Measurements from ENCODE around the gene F13A1.

Gene F13A1

GRCh38 chr6:6125495-6125894 is 195.0 kb downstream of the F13A1 start:
- TF ChIP-seq CTCF (IDR thresholded peaks at IDR 0.05; ENCODE audit: extremely low read depth, insufficient read depth, missing control alignments): no peak
- in situ Hi-C loops (cut with MboI; ENCODE audit: low pct_unique_long_range_greater_than_20kb, low sequenced_read_pairs, unreplicated experiment): no loop called here
- DNase-seq (ENCODE audit: low spot score): no peak

- no peak for TF ChIP-seq CTCF (IDR thresholded peaks at IDR 0.05; ENCODE audit: extremely low read depth, insufficient read depth, missing control alignments)
- in situ Hi-C loops (cut with MboI; ENCODE audit: low pct_unique_long_range_greater_than_20kb, low sequenced_read_pairs, unreplicated experiment): no loop called here
- DNase-seq (ENCODE audit: low spot score): no peak
Observed at GRCh38 chr6:6123803-6124202, 196.7 kb downstream of the F13A1 start.

GRCh38 chr6:6121943-6122342 is 198.5 kb downstream of the F13A1 start:
- DNase-seq (ENCODE audit: low spot score): no peak

GRCh38 chr6:6105472-6106036 is 214.9 kb downstream of the F13A1 start:
- DNase-seq (ENCODE audit: low spot score): no peak
- TF ChIP-seq CTCF (IDR thresholded peaks at IDR 0.05; ENCODE audit: extremely low read depth, insufficient read depth, missing control alignments): peak; percentile 37
- in situ Hi-C loops (cut with MboI; ENCODE audit: low pct_unique_long_range_greater_than_20kb, low sequenced_read_pairs, unreplicated experiment): no loop called here

More at GRCh38 chr6:6121943-6122342, 198.5 kb downstream of the F13A1 start:
- no peak for TF ChIP-seq CTCF (IDR thresholded peaks at IDR 0.05; ENCODE audit: extremely low read depth, insufficient read depth, missing control alignments)
- in situ Hi-C loops (cut with MboI; ENCODE audit: low pct_unique_long_range_greater_than_20kb, low sequenced_read_pairs, unreplicated experiment): no loop called here

Measured in GM13977 (cell line).